Measurements from ENCODE around the gene SLCO3A1.

SLCO3A1 gene

DNA sequence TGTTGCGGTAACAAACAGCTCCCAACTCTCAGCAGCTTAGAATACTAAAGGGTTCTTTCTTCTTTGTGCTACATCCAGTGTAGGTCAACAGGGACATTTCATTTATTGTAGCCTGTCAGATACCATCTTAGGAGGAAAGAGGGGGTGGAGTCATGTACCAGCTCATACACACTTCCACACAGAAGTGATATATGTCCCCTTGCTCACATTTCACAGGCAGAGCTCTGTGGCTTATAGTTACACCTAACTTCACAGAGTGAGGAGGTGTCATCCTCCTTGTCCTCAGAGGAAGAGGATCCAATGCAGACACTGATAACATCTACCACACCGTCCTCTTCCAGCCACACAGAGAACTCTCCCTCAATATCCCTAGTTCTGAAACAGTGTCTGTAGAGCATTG, 247.2 kb downstream of the SLCO3A1 start:
- DNase-seq (ENCODE audit: low read depth in 2 of 2) = no peak

DNA sequence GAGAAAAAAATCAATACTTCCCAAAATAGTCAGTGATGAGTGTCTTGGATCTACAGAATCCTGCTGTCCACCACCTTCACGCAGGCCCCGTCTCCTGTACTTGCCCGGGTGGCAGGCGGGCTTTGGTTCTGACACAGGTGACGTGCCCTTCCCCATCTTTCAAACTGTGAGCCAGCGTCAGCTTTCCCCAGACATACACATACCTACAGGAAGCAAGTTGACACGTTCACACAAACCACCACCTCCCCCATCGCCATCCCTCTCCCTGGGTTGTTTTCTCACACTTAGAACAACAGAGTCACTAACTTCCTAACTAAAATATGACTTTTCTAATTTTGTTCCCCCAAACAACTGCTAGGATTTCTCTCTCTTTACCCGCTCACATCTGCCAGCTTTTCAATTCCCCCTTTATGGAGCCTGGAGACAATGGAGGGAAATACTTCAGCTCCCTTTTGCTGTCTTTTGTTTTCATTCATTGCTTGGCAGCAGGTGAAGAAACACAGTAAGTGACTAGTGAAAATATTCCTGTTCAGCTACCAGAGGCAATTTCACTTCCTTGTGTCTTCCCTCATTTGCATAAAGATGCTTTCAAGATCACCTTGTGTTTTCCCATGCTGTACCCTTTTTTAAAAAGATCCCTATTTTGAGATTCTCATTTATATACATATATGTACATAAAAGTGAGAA, 248.3 kb downstream of the SLCO3A1 start:
- DNase-seq (ENCODE audit: low read depth in 2 of 2) = no peak

GRCh38 chr15:92102395-92102755, 248.9 kb downstream of the SLCO3A1 start:
- no peak for DNase-seq (ENCODE audit: low read depth in 2 of 2)

GRCh38 chr15:92104072-92104471, 250.6 kb downstream of the SLCO3A1 start:
- no peak for DNase-seq (ENCODE audit: low read depth in 2 of 2)

GRCh38 chr15:92105611-92106010, 252.1 kb downstream of the SLCO3A1 start:
- DNase-seq (ENCODE audit: low read depth in 2 of 2) = no peak

DNA sequence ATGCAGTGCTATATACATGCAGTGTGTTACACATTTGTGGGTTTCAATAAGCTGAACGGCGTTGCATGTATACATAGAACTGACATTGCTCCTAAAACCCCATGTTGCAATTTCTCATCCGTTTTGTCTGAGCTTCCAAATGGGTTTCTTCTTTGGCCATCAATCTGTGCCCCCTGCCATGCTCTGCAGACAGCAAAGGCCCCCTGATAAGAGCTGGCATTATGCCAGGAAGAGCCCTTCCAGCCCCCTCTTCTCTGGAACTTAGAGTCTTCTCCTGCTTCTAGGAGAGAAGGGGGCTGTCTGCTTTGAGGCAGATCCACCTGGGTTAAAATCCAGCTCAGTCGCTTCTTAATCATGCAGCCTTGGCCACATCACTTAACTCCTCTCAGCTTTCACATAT, 254.0 kb downstream of the SLCO3A1 start:
- DNase-seq (ENCODE audit: low read depth in 2 of 2) = no peak

- DNase-seq (ENCODE audit: low read depth in 2 of 2) = no peak
Measured at GRCh38 chr15:92109191-92109873, 255.8 kb downstream of the SLCO3A1 start.

DNA sequence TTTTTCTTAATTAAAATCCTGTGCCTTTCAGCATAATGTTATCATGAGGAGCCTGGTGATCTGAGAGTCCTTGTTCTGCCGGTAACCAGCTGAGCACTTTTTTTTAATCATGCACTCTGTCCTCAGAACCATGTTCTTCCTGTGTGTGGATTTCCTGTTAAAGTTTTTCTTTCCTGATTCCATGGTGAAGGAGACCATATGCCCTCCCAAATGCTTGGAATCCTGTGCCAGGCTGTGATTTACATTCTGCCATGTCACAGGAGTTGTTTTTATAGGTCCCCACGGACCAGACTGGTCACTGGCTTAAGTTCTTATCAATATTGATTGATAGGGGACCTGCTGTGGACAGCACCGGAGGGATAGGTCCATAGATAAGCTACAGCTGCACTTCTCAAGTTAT, 257.8 kb downstream of the SLCO3A1 start:
- no peak for DNase-seq (ENCODE audit: low read depth in 2 of 2)

GRCh38 chr15:92111751-92112150, 258.2 kb downstream of the SLCO3A1 start:
- no peak for DNase-seq (ENCODE audit: low read depth in 2 of 2)

GRCh38 chr15:92112180-92112579, 258.7 kb downstream of the SLCO3A1 start:
- DNase-seq (ENCODE audit: low read depth in 2 of 2) = no peak

DNA sequence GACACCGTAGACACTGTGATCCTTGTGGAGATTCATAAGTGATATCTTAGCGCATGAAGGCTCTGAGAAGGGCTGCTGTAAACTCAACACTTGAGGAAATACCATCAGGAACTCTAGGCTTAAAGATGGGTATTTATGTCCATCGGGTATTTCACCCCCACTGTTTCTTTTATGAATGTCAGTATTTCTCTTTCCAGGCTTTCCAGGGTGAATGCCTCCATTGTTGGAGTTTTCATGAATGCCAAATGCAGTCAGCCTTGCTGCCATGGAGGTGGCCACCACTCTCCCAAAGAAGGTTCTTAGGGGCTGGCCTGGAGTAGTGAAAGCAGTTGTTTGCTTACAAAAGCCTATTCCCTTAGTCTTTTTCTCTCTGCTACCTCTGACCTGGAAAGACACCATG, 259.2 kb downstream of the SLCO3A1 start:
- DNase-seq (ENCODE audit: low read depth in 2 of 2) = no peak

GRCh38 chr15:92113832-92114231, 260.3 kb downstream of the SLCO3A1 start:
- no peak for DNase-seq (ENCODE audit: low read depth in 2 of 2)

GRCh38 chr15:92115834-92116233, 262.3 kb downstream of the SLCO3A1 start:
- no peak for DNase-seq (ENCODE audit: low read depth in 2 of 2)

DNA sequence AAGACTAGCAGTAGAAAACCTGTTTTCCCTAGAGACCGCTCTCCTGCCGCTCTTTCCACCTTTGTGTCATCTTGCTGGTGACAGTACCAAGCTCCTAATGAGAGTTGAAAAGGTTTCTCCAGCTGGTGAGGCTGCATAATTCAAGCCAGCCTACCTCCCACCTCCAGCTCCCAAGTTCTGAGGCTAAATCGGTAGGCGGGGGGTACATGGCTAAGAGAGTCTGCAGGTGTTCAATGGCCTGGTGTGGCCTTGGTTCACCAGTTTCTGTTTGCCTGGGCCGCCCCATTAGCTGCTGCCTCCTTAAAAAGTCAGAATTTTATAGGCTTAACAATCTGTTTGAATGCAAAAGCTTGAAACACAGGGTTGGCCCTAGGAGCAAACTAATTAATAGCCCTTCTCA, 262.8 kb downstream of the SLCO3A1 start:
- DNase-seq (ENCODE audit: low read depth in 2 of 2) = no peak

DNA sequence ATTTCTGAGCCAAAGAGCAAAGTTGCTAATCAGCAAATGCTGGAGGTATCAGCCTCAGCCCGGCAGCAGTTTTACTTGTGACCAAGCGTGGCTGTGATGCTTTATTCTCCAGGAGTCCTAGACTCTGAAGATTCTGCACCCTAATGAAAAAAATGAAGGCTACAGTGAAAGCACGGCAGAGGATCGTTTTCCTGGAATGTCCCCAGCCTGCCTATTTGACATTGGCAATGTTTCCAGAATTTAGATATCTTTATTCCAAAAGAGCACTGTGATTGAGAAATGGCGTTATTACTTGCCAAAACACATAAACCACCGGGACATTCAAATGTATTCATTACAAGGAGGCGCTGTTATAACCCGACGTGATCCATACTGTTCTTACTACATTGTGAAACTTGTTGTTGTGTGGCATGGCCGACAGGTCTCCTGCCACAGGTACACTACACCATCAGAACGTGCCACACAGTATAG, 263.8 kb downstream of the SLCO3A1 start:
- DNase-seq (ENCODE audit: low read depth in 2 of 2) = no peak

DNA sequence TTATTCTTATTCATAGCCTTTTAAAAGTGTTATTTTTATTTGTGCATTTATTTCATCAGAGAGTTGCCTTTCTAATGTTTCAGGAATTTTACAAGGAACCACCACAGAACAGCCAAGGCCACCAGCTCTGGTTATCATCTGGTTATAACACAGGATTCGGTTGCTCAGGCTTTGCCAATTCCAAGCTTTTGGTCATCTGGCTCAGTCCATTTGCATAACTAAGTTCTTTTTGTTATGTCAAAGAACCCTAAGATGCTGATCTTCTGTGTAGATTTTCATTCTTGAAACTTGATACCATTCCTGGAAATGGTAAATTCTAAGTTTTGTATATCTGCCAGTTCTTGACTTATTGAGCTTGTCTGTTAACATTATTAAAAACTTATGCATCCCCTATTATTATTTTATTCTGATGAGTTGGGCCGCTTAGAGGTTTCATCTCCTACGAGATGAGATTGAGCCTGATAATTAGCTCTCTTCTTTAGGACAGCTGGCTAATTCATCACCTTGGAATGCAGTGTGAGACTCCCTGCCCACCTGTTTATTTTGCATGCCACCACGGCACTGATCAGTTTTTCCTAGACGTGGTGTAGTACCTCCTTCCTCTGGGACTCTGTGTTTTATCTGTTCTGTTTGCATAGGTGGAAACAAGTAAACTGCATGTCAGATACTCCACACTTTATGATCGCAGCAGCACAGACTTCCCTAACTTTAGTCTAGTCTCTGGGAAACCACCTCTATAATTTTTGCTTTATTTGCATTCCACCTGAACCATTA, 264.8 kb downstream of the SLCO3A1 start:
- no peak for DNase-seq (ENCODE audit: low read depth in 2 of 2)

- DNase-seq (ENCODE audit: low read depth in 2 of 2) = no peak
Measured at GRCh38 chr15:92118936-92119325, 265.4 kb downstream of the SLCO3A1 start.

- DNase-seq (ENCODE audit: low read depth in 2 of 2) = no peak
Measured at GRCh38 chr15:92120094-92120795, 266.7 kb downstream of the SLCO3A1 start.

DNA sequence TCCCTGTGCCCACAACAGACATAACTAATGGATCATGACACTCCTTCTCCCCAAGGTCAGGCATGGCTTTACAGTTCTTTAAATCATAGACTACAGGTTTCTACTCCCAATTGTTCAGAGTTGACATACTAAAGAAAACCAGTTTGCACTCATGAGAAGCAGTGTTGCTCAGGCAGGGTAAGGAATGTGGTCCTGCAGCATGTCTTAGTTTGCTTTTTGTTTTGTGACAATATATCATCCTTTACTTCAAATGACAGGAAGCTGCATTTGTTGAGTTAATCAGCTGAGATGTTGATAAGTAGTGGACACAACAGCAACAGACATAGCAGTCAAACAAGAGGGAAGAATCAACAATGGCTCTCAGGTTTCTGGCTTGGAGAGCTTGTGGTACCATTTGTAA, 267.5 kb downstream of the SLCO3A1 start:
- no peak for DNase-seq (ENCODE audit: low read depth in 2 of 2)

DNA sequence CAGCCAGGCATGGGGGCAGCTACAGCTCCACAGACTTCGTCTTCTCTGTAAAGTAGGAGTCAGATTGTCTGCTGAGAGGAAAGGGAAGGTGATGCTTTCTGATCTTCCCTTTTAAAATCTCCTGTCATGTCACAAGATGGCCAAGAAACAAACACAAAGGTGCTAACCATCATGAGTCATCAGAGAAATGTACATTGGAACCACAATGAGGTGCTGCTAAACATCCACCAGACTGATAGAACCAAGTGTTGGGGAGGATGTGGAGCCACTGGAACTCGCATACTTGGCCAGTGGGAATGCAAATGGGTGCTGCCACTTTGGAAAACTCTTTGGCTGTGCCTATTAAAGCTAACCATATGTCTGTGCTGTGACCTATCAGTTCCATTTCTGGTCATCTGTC, 268.8 kb downstream of the SLCO3A1 start:
- DNase-seq (ENCODE audit: low read depth in 2 of 2) = no peak

DNA sequence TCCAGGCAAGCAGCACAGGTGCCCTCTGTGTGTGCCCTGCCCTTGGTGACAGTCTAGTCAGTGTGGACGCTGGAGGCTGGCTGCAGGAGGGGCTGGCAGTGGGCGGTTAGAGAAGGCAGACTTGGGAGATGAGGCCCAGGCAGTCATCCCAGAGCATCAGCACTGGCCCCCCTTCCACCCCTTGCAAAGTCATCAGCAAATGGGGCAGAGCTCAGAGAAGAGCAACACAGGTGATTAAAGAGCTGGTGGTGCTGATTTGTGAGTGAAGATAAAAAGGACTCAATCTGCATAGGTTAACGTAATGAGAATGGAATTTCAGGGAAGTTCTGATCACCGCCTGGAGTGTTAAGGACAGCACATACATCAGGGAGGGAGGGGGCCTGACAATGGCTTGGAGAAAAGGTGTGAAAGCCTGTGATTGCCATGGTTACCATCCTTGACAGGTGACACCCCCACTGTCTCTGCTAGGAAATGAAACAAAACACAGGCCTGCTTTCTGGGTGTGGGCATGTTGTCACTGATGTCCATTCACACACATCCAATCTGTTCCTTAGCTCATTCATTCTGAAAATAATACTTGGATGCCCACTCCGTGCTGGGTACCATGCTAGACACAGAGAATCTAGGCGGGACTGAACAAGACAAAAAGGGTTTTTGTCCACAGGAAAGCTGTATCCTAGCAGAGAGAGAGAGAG, 270.6 kb downstream of the SLCO3A1 start:
- no peak for DNase-seq (ENCODE audit: low read depth in 2 of 2)

GRCh38 chr15:92124657-92125010, 271.1 kb downstream of the SLCO3A1 start:
- no peak for DNase-seq (ENCODE audit: low read depth in 2 of 2)

Measured in stimulated activated CD8-positive, alpha-beta memory T cell treated with anti-CD3 and anti-CD28 coated beads, Interleukin-2, amount 100 ng/mL, for 1 hour (primary cell).